Measurements from ENCODE around the gene ILF3.

The ILF3 gene

GRCh38 chr19:10653732-10654609 lies at the start of gene ILF3:
Gene ILF3 (plus strand): TSS chr19:10654346. CDS start chr19:10670606, 16,260 bp downstream.
- in situ Hi-C loops (cut with MboI; ENCODE audit: low sequenced_read_pairs), result no loop called here

- in situ Hi-C loops (cut with MboI; ENCODE audit: low sequenced_read_pairs), result loop anchor here (5.0 kb wide), 1 partner anchor 33 kb away; no protein-coding TSS in a partner anchor
Measured at GRCh38 chr19:10604460-10604980, 49.6 kb upstream of the ILF3 start.

- in situ Hi-C loops (cut with MboI; ENCODE audit: low sequenced_read_pairs), result no loop called here
Measured at GRCh38 chr19:10611907-10612306, 42.2 kb upstream of the ILF3 start.

- in situ Hi-C loops (cut with MboI; ENCODE audit: low sequenced_read_pairs), result no loop called here
Measured at GRCh38 chr19:10612499-10613119, 41.5 kb upstream of the ILF3 start.

GRCh38 chr19:10615429-10616023 lies 38.6 kb upstream of the ILF3 start:
- in situ Hi-C loops (cut with MboI; ENCODE audit: low sequenced_read_pairs), result no loop called here

- in situ Hi-C loops (cut with MboI; ENCODE audit: low sequenced_read_pairs), result no loop called here
Measured at GRCh38 chr19:10617409-10618121, 36.6 kb upstream of the ILF3 start.

GRCh38 chr19:10618846-10619245 lies 35.3 kb upstream of the ILF3 start:
- in situ Hi-C loops (cut with MboI; ENCODE audit: low sequenced_read_pairs), result no loop called here

- in situ Hi-C loops (cut with MboI; ENCODE audit: low sequenced_read_pairs), result no loop called here
Measured at GRCh38 chr19:10620786-10621185, 33.4 kb upstream of the ILF3 start.

GRCh38 chr19:10621966-10622365 lies 32.2 kb upstream of the ILF3 start:
- in situ Hi-C loops (cut with MboI; ENCODE audit: low sequenced_read_pairs), result no loop called here

GRCh38 chr19:10624585-10624984 lies 29.6 kb upstream of the ILF3 start:
- in situ Hi-C loops (cut with MboI; ENCODE audit: low sequenced_read_pairs), result no loop called here

- in situ Hi-C loops (cut with MboI; ENCODE audit: low sequenced_read_pairs), result no loop called here
Measured at GRCh38 chr19:10625003-10625761, 29.0 kb upstream of the ILF3 start, which contains the start of gene SLC44A2. Gene SLC44A2 (plus strand): TSS chr19:10625553. CDS start chr19:10625634, 81 bp downstream.

GRCh38 chr19:10625762-10626138 lies 28.4 kb upstream of the ILF3 start:
- in situ Hi-C loops (cut with MboI; ENCODE audit: low sequenced_read_pairs), result no loop called here

- in situ Hi-C loops (cut with MboI; ENCODE audit: low sequenced_read_pairs), result no loop called here
Measured at GRCh38 chr19:10631874-10632273, 22.3 kb upstream of the ILF3 start.

GRCh38 chr19:10634430-10634829 lies 19.7 kb upstream of the ILF3 start:
- in situ Hi-C loops (cut with MboI; ENCODE audit: low sequenced_read_pairs), result no loop called here

GRCh38 chr19:10634963-10635362 lies 19.2 kb upstream of the ILF3 start:
- in situ Hi-C loops (cut with MboI; ENCODE audit: low sequenced_read_pairs), result loop anchor here (5.0 kb wide), 1 partner anchor 33 kb away; no protein-coding TSS in a partner anchor

GRCh38 chr19:10636304-10636972 lies 17.7 kb upstream of the ILF3 start:
- in situ Hi-C loops (cut with MboI; ENCODE audit: low sequenced_read_pairs), result loop anchor here (5.0 kb wide), 1 partner anchor 34 kb away; no protein-coding TSS in a partner anchor

GRCh38 chr19:10637894-10638293 lies 16.3 kb upstream of the ILF3 start:
- in situ Hi-C loops (cut with MboI; ENCODE audit: low sequenced_read_pairs), result loop anchor here (5.0 kb wide), 1 partner anchor 36 kb away; no protein-coding TSS in a partner anchor

- in situ Hi-C loops (cut with MboI; ENCODE audit: low sequenced_read_pairs), result loop anchor here (5.0 kb wide), 2 partner anchors 38 to 58 kb away; no protein-coding TSS in a partner anchor
Measured at GRCh38 chr19:10639836-10640235, 14.3 kb upstream of the ILF3 start.

- in situ Hi-C loops (cut with MboI; ENCODE audit: low sequenced_read_pairs), result loop anchor here (5.0 kb wide), 1 partner anchor 58 kb away; no protein-coding TSS in a partner anchor
Measured at GRCh38 chr19:10640361-10640760, 13.8 kb upstream of the ILF3 start.
